ENCODE measurements around the gene BEX4. TPM values are rescaled to one million over a fixed set of nuclear protein-coding genes. Genes with fewer than 3 reads are reported as not detected.

Gene BEX4
- total and polyA plus RNA-seq, 2 of the 13 experiments (the other 11 are each of a cell fraction or from before 2014, with no cell fraction given), result not detected

DNA sequence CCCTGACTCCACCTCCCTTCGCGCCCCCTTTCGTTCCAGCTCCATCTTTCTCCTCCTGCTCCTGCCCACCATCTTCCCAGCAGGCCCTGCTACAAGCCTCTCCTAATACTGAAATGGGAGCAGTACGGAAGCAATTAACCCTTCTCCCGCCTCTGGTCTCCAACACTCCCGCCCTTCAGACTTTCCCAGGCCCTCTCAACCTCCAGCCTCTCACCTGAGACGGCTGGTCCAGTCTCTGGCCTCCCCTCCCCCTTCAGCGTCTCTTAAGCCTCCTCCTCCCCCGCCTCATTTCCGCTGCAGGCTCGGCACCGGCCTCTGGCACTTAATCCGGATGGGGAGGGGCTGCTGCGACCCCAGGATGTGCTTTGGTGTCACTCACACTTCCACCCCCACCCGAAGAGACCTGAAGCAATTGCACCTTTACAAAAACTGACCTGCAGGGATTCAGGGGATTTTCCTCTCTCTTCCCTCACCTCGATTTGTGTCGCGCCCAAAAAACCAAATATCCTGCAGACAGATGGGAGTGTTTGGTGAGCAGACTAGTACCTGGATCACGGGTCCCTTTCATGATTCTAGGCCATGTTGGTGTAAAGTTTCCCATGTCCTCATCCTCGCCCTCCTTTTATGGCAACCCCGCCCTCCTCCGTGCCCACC, 39.4 kb downstream of the BEX4 start (continued):
- TF ChIP-seq, protein P1, sequence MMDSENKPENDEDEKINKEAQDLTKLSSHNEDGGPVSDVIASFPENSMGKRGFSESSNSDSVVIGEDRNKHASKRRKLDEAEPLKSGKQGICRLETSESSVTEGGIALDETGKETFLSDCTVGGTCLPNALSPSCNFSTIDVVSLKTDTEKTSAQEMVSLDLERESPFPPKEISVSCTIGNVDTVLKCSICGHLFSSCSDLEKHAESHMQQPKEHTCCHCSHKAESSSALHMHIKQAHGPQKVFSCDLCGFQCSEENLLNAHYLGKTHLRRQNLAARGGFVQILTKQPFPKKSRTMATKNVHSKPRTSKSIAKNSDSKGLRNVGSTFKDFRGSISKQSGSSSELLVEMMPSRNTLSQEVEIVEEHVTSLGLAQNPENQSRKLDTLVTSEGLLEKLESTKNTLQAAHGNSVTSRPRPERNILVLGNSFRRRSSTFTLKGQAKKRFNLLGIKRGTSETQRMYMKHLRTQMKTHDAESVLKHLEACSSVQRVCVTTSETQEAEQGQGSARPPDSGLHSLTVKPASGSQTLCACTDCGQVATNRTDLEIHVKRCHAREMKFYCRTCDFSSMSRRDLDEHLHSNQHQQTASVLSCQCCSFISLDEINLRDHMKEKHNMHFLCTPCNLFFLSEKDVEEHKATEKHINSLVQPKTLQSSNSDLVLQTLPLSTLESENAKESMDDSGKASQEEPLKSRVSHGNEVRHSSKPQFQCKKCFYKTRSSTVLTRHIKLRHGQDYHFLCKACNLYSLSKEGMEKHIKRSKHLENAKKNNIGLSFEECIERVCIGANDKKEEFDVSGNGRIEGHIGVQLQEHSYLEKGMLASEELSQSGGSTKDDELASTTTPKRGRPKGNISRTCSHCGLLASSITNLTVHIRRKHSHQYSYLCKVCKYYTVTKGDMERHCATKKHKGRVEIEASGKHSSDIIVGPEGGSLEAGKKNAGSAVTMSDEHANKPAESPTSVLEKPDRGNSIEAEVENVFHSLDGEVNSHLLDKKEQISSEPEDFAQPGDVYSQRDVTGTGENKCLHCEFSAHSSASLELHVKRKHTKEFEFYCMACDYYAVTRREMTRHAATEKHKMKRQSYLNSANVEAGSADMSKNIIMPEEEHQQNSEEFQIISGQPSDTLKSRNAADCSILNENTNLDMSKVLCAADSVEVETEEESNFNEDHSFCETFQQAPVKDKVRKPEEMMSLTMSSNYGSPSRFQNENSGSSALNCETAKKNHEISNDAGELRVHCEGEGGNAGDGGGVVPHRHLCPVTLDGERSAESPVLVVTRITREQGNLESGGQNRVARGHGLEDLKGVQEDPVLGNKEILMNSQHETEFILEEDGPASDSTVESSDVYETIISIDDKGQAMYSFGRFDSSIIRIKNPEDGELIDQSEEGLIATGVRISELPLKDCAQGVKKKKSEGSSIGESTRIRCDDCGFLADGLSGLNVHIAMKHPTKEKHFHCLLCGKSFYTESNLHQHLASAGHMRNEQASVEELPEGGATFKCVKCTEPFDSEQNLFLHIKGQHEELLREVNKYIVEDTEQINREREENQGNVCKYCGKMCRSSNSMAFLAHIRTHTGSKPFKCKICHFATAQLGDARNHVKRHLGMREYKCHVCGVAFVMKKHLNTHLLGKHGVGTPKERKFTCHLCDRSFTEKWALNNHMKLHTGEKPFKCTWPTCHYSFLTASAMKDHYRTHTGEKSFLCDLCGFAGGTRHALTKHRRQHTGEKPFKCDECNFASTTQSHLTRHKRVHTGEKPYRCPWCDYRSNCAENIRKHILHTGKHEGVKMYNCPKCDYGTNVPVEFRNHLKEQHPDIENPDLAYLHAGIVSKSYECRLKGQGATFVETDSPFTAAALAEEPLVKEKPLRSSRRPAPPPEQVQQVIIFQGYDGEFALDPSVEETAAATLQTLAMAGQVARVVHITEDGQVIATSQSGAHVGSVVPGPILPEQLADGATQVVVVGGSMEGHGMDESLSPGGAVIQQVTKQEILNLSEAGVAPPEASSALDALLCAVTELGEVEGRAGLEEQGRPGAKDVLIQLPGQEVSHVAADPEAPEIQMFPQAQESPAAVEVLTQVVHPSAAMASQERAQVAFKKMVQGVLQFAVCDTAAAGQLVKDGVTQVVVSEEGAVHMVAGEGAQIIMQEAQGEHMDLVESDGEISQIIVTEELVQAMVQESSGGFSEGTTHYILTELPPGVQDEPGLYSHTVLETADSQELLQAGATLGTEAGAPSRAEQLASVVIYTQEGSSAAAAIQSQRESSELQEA (CRISPR knock-in tag; IDR thresholded peaks at IDR 0.05; ENCODE audit: not compliant biosample characterization), result no peak
- peak; percentile 50 for TF ChIP-seq YY1 (IDR thresholded peaks at IDR 0.05; ENCODE audit: insufficient read depth, insufficient replicate concordance, low read depth, low read length)
- TF ChIP-seq RERE (CRISPR knock-in tag; IDR thresholded peaks at IDR 0.05; ENCODE audit: low read depth), result no peak
- TF ChIP-seq ZNF354B (CRISPR knock-in tag; IDR thresholded peaks at IDR 0.05), result no peak
- no peak for TF ChIP-seq NR2F6 (IDR thresholded peaks at IDR 0.05)
- TF ChIP-seq NR2F6 (CRISPR knock-in tag; IDR thresholded peaks at IDR 0.05), result 0 out of 2 replicates have a peak, but pooled peaks have one; percentile 12
- TF ChIP-seq ZBTB7B (CRISPR knock-in tag; IDR thresholded peaks at IDR 0.05), result 0 out of 2 replicates have a peak, but pooled peaks have one; percentile 33
- peak; percentile 58 for TF ChIP-seq GABPB1 (CRISPR knock-in tag; IDR thresholded peaks at IDR 0.05)
- TF ChIP-seq PRDM15 (CRISPR knock-in tag; IDR thresholded peaks at IDR 0.05), result 0 out of 2 replicates have a peak, but pooled peaks have one; percentile 27
